Measurements from ENCODE around the gene INSIG2. TPM values are rescaled to one million over a fixed set of nuclear protein-coding genes. Genes with fewer than 3 reads are reported as not detected.

The INSIG2 gene
- total RNA-seq, 4 donors from 2014 or later: 10.5 to 18.6 (median 13.4) TPM

- WGBS, 2 donors: 44 to 56% methylated on average over 4 of the region's 4 CpGs
- no peaks in the 10 kb centered on the region for H3K27me3 ChIP-seq
- H3K27ac ChIP-seq: peak overlapping the region in 2 of 4 donors; percentile 69 to 78
- DNase-seq (ENCODE audit: low spot score in 2 of 2): no peak
- no peaks in the 10 kb centered on the region for H3K36me3 ChIP-seq
- H3K9me3 ChIP-seq: no peaks in the 10 kb centered on the region
- H3K4me1 ChIP-seq: peaks cover 0 to 26% (median 9%) of the 10 kb centered on the region in 4 donors
- no peak overlapping the region for H3K4me3 ChIP-seq
- TF ChIP-seq EP300 (IDR thresholded peaks at IDR 0.05) (peak in 1 of 2 donors; percentile 62), POLR2A (IDR thresholded peaks at IDR 0.05) (no peak), CTCF (IDR thresholded peaks at IDR 0.05) (no peak)
Observed at GRCh38 chr2:118059919-118060478, 28.3 kb upstream of the INSIG2 start.

GRCh38 chr2:118061135-118061955 lies 26.9 kb upstream of the INSIG2 start:
- Histone ChIP-seq H3K4me3 (no peak overlapping the region), H3K4me1 (peaks cover 0 to 21% (median 7%) of the 10 kb centered on the region in 4 donors), H3K27me3 (no peaks in the 10 kb centered on the region), H3K36me3 (no peaks in the 10 kb centered on the region), H3K9me3 (no peaks in the 10 kb centered on the region), H3K27ac (peak overlapping the region in 1 of 4 donors; percentile 78)
- DNase-seq (ENCODE audit: low spot score in 2 of 2): peak in 1 of 2 donors; percentile 43
- 71 to 75% methylated on average over 4 of the region's 4 CpGs for WGBS, 2 donors
- no peak for TF ChIP-seq CTCF (IDR thresholded peaks at IDR 0.05)
- TF ChIP-seq EP300 (IDR thresholded peaks at IDR 0.05): peak in 1 of 2 donors; percentile 38

GRCh38 chr2:118062048-118062447 lies 26.2 kb upstream of the INSIG2 start:
- Histone ChIP-seq H3K4me3 (no peak overlapping the region), H3K36me3 (no peaks in the 10 kb centered on the region), H3K27ac (no peak overlapping the region), H3K27me3 (no peaks in the 10 kb centered on the region), H3K4me1 (peaks cover 0 to 21% (median 7%) of the 10 kb centered on the region in 4 donors), H3K9me3 (no peaks in the 10 kb centered on the region)
- DNase-seq (ENCODE audit: low spot score in 2 of 2): no peak
- TF ChIP-seq CTCF (IDR thresholded peaks at IDR 0.05) (no peak), POLR2A (IDR thresholded peaks at IDR 0.05) (no peak), EP300 (IDR thresholded peaks at IDR 0.05) (no peak)

- TF ChIP-seq EP300 (IDR thresholded peaks at IDR 0.05) (no peak), CTCF (IDR thresholded peaks at IDR 0.05) (no peak), POLR2A (IDR thresholded peaks at IDR 0.05) (no peak)
- no peak for DNase-seq (ENCODE audit: low spot score in 2 of 2)
- Histone ChIP-seq H3K36me3 (no peaks in the 10 kb centered on the region), H3K4me1 (peaks cover 0 to 21% (median 7%) of the 10 kb centered on the region in 4 donors), H3K27ac (no peak overlapping the region), H3K9me3 (no peaks in the 10 kb centered on the region), H3K27me3 (no peaks in the 10 kb centered on the region), H3K4me3 (no peak overlapping the region)
- 28 to 36% methylated on average over 2 of the region's 2 CpGs for WGBS, 2 donors
Observed at GRCh38 chr2:118062669-118063068, 25.6 kb upstream of the INSIG2 start.

GRCh38 chr2:118065015-118065706 lies 23.1 kb upstream of the INSIG2 start:
- 40 to 52% methylated on average over 5 of the region's 5 CpGs for WGBS, 2 donors
- H3K27me3 ChIP-seq: no peaks in the 10 kb centered on the region
- TF ChIP-seq EP300 (IDR thresholded peaks at IDR 0.05) (no peak), POLR2A (IDR thresholded peaks at IDR 0.05) (no peak), CTCF (IDR thresholded peaks at IDR 0.05) (no peak)

More at GRCh38 chr2:118065015-118065706, 23.1 kb upstream of the INSIG2 start:
- H3K4me3 ChIP-seq: no peak overlapping the region
- no peak overlapping the region for H3K27ac ChIP-seq
- no peaks in the 10 kb centered on the region for H3K9me3 ChIP-seq
- DNase-seq (ENCODE audit: low spot score in 2 of 2): no peak
- peaks cover 0 to 12% (median 4%) of the 10 kb centered on the region in 4 donors for H3K4me1 ChIP-seq
- no peaks in the 10 kb centered on the region for H3K36me3 ChIP-seq

Measured in tibial nerve (tissue), 4 donors.